Endothelial cell of umbilical vein (primary cell): ENCODE measurements around the gene TMSB10. TPM values are rescaled to one million over a fixed set of nuclear protein-coding genes. Genes with fewer than 3 reads are reported as not detected.

ENCODE experiments used
- BruUV-seq: library from RNA; stranded (reverse); fragments of 400-500 nt; replicated peaks from 2 replicates; lab custom pipeline; 2021; lab: Mats Ljungman, UMichigan
- CTCF ChIA-PET: fragments of 300-600, 350-600 bp; sonication (Branson Sonifier 250); formaldehyde crosslinking; loops from one replicate; lab custom pipeline; 2021; ENCODE audit warnings: antibody characterized with exemption, inconsistent platforms; lab: Charles Lee
- POLR2A ChIA-PET: fragments of 300-600, 350-600 bp; sonication (Branson Sonifier 250); formaldehyde crosslinking; loops from one replicate; lab custom pipeline; 2021; ENCODE audit warnings: antibody characterized with exemption, inconsistent platforms; lab: Charles Lee
- DNase-seq: peaks from one replicate; pipeline ENCODE4 v3.0.0-alpha.2; 2011; ENCODE audit warnings: low read depth, low spot score
- FAIRE-seq: peaks from 2 replicates; lab custom pipeline; 2011; peaks lifted over from hg19 to GRCh38; lab: Jason Lieb, UNC
- H2AFZ ChIP-seq: 2 replicates; pipeline ENCODE4 v1.6.0; 2012; ENCODE audit warnings: low read depth, low read length, control low read depth, inconsistent platforms
- H3K27ac ChIP-seq: 2 replicates; pipeline ENCODE4 v1.5.1; 2011; ENCODE audit warnings: low read depth, mild to moderate bottlenecking, control low read depth, low read length, moderate library complexity; ENCODE audit not compliant: insufficient read depth
- H3K27me3 ChIP-seq, 2 experiments: 2 replicates each; pipeline versions ENCODE4 v1.6.0 to v1.6.1; 2011; ENCODE audit warnings: low read length in 2 of 2, mixed read lengths in 1 of 2; ENCODE audit not compliant: control insufficient read depth in 2 of 2, insufficient read depth in 2 of 2
- H3K36me3 ChIP-seq, 2 experiments: 2 replicates in 1 of 2; 3 replicates in 1 of 2; pipeline ENCODE4 v1.5.1; 2011; ENCODE audit warnings: low read length in 2 of 2, mild to moderate bottlenecking in 1 of 2, moderate library complexity in 1 of 2; ENCODE audit not compliant: control insufficient read depth in 2 of 2, insufficient read depth in 2 of 2; ENCODE audit errors: extremely low read depth in 1 of 2
- H3K4me1 ChIP-seq: 3 replicates; pipeline ENCODE4 v1.5.1; 2011; ENCODE audit warnings: mild to moderate bottlenecking, low read length; ENCODE audit not compliant: control insufficient read depth, insufficient read depth; ENCODE audit errors: extremely low read depth
- H3K4me2 ChIP-seq: 2 replicates; pipeline ENCODE4 v1.6.1; 2011; ENCODE audit warnings: low read length, control low read depth, mixed read lengths; ENCODE audit not compliant: insufficient read depth
- H3K4me3 ChIP-seq, 3 experiments: fragments of 200-600 bp in 1 of 3; sonication (generic), shearing (Covaris generic) in 1 of 3; replicated peaks in 1 of 3; 2 replicates each; pipeline ENCODE4 v1.5.1; 2011 to 2016; ENCODE audit warnings: control low read depth in 3 of 3, low read length in 3 of 3, mild to moderate bottlenecking in 2 of 3, inconsistent platforms in 1 of 3, low read depth in 1 of 3, moderate library complexity in 1 of 3; ENCODE audit not compliant: insufficient read depth in 1 of 3
- H3K79me2 ChIP-seq: 2 replicates; pipeline ENCODE4 v1.6.0; 2012; ENCODE audit warnings: low read length, inconsistent platforms; ENCODE audit not compliant: control insufficient read depth, insufficient read depth
- H3K9ac ChIP-seq: replicated peaks from 2 replicates; pipeline ENCODE3; 2011; ENCODE audit warnings: low read length, control low read depth; ENCODE audit not compliant: insufficient read depth; ENCODE audit errors: extremely low read depth
- H3K9me1 ChIP-seq: replicated peaks from 3 replicates; pipeline ENCODE4 v1.6.0; 2011; ENCODE audit warnings: mild to moderate bottlenecking, low read length; ENCODE audit not compliant: control insufficient read depth, insufficient read depth; ENCODE audit errors: extremely low read depth
- H3K9me3 ChIP-seq: replicated peaks from 2 replicates; pipeline ENCODE4 v1.5.1; 2012; ENCODE audit warnings: low read length, inconsistent platforms; ENCODE audit not compliant: control insufficient read depth, insufficient read depth
- H4K20me1 ChIP-seq: replicated peaks from 2 replicates; pipeline ENCODE3; 2011; ENCODE audit warnings: mild to moderate bottlenecking, low read length; ENCODE audit not compliant: control insufficient read depth, insufficient read depth; ENCODE audit errors: extremely low read depth
- CTCF ChIP-seq, 2 donors: IDR thresholded peaks; 1 replicate in 1 of 2; 2 replicates in 1 of 2; pipeline ENCODE4 v1.5.1; 2011; ENCODE audit warnings: low read length in 2 of 2, mild to moderate bottlenecking in 2 of 2, moderate library complexity in 2 of 2, control low read depth in 1 of 2, inconsistent platforms in 1 of 2, low read depth in 1 of 2; ENCODE audit not compliant: insufficient read depth in 1 of 2; ENCODE audit errors: extremely low read depth in 1 of 2
- FOS ChIP-seq: IDR thresholded peaks from 2 replicates; pipeline ENCODE4 v1.6.1; 2011; ENCODE audit warnings: mild to moderate bottlenecking, low read length, moderate library complexity, borderline replicate concordance; ENCODE audit not compliant: insufficient read depth
- JUN ChIP-seq: IDR thresholded peaks from 2 replicates; pipeline ENCODE4 v1.6.1; 2011; ENCODE audit warnings: borderline replicate concordance, low read depth; ENCODE audit not compliant: insufficient read length, insufficient read depth
- MYC ChIP-seq: IDR thresholded peaks from one replicate; pipeline ENCODE4 v1.6.1; 2011; ENCODE audit warnings: mild to moderate bottlenecking, low read depth, low read length
- POLR2AphosphoS5 ChIP-seq: IDR thresholded peaks from 2 replicates; pipeline ENCODE4 v1.6.1; 2012; ENCODE audit warnings: low read depth, mild to moderate bottlenecking, control low read depth, low read length, moderate library complexity; ENCODE audit not compliant: insufficient read depth
- dilution Hi-C: fragments of 300-500 bp; cut with MboI; formaldehyde crosslinking; loops from one replicate; pipeline ENCODE4 v1.15.0; 2019; ENCODE audit warnings: low sequenced_read_pairs; ENCODE audit not compliant: extremely low pct_ligation_motif_present
- intact Hi-C: fragments of 100-400 bp; cut with micrococcal nuclease; formaldehyde crosslinking; loops from one replicate; pipeline ENCODE4 v1.10.0; 2022
- polyA plus RNA-seq, 4 experiments: library from polyadenylated mRNA; depleted of rRNA in 3 of 4; stranded (reverse) in 3 of 4; unstranded in 1 of 4; fragments of >200 nt; gene quantifications; 2 replicates each; pipeline versions ENCODE4 v1.2.1 to v1.2.3, GENCODE V29; 2011 to 2012; ENCODE audit warnings: missing spikeins in 1 of 4
- total RNA-seq: library from RNA; stranded (reverse); gene quantifications from 2 replicates; pipeline ENCODE4 v1.2.3, GENCODE V29; 2021

The TMSB10 gene
- total and polyA plus RNA-seq, 2 donors (not counting 3 experiments of a cell fraction or from before 2014, with no cell fraction given), result 2,774 to 4,015 TPM

- dilution Hi-C loops (no loop called here), intact Hi-C loops (loop anchor here (5.0 kb wide), 2 partner anchors 142 to 293 kb away; no protein-coding TSS in a partner anchor)
- H3K4me1 ChIP-seq, result peaks cover 29% of the 10 kb centered on the region
- no peak for DNase-seq
- H3K4me2 ChIP-seq, result no peak overlapping the region
- H3K9me3 ChIP-seq, result no peaks in the 10 kb centered on the region
- no peaks in the 10 kb centered on the region for H4K20me1 ChIP-seq
- ChIA-PET POLR2A (interaction anchor here (0.6 to 2.7 kb wide), 4 partner anchors 19 to 44 kb away, joined by 4 to 16 read pairs (median 7); partner anchors contain the start of gene TMSB10), CTCF (interaction anchor here (1.0 to 3.3 kb wide), 37 partner anchors 8 to 428 kb away, joined by 3 to 61 read pairs (median 8); partner anchors contain the start of genes KCMF1, TMSB10 and TRABD2A)
- no peak overlapping the region for H3K9ac ChIP-seq
- no peaks in the 10 kb centered on the region for H3K27me3 ChIP-seq
- H3K27ac ChIP-seq, result no peak overlapping the region
- peak; percentile 40 for FAIRE-seq
- no peak overlapping the region for H3K4me3 ChIP-seq
- H3K79me2 ChIP-seq, result no peaks in the 10 kb centered on the region
- no TSS peak for BruUV-seq
- H3K36me3 ChIP-seq, result no peaks in the 10 kb centered on the region
- no peaks in the 10 kb centered on the region for H3K9me1 ChIP-seq
- TF ChIP-seq JUN, result no peak
- no peak for TF ChIP-seq MYC
- no peak for TF ChIP-seq CTCF (IDR thresholded peaks at IDR 0.05; ENCODE audit: extremely low read depth in 1 of 2, insufficient read depth in 1 of 2, low read depth in 1 of 2, low read length in 2 of 2)
- TF ChIP-seq FOS, result no peak
- TF ChIP-seq POLR2AphosphoS5, result no peak
- H2AFZ ChIP-seq, result no peak overlapping the region
Measured at GRCh38 chr2:84925336-84925723, 19.9 kb downstream of the TMSB10 start.
